ENCODE measurements around the gene IQSEC2.

DNA sequence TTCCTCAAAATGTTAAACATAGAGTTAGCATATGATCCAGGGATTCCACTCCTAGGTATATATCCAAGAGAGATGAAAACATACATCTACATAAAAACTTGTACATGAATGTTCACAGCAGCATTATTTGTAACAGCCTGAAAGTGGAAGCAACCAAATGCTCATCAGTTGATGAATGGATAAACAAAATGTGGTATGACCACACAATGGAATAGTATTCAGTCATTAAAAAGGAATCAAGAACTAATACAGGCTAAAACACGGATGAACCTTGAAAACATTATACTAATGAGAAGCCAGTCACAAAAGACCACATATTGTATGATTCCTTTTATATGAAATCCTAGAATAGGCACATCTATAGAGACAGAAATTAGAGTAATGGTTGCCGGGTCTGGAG lies 42.7 kb upstream of the IQSEC2 start:
- TF ChIP-seq EZH2 (IDR thresholded peaks at IDR 0.05) (no peak), POLR2AphosphoS5 (IDR thresholded peaks at IDR 0.05; ENCODE audit: borderline replicate concordance, low read depth, low read length) (no peak), FOXP2 (optimal IDR thresholded peaks at IDR 0.05; ENCODE audit: control extremely low read depth, extremely low read length, insufficient read depth) (no peak)
